LNCaP clone FGC (cell line): Measurements from ENCODE around the gene COA7.

ENCODE experiments used
- DNase-seq: peaks from one replicate; pipeline ENCODE4 v3.0.0-alpha.2; 2011; ENCODE audit warnings: low read depth
- H3K4me3 ChIP-seq: 2 replicates; pipeline ENCODE4 v1.5.1; 2011; ENCODE audit warnings: mild to moderate bottlenecking, low read depth, low read length, control low read depth
- CTCF ChIP-seq: IDR thresholded peaks from 2 replicates; pipeline ENCODE4 v1.5.1; 2012; ENCODE audit warnings: mild to moderate bottlenecking; ENCODE audit not compliant: control insufficient read depth, insufficient read depth; ENCODE audit errors: extremely low read depth

COA7 gene

GRCh38 chr1:52697795-52698674, at the start of gene COA7:
TSS of gene COA7 (minus strand) at chr1:52698347. CDS start at chr1:52698326, 21 bp downstream.
- peak within 1 kb of the TSS; percentile 83 for H3K4me3 ChIP-seq
- peak; percentile 44 for DNase-seq
- TF ChIP-seq CTCF = no peak

GRCh38 chr1:52747450-52747849, 49.3 kb upstream of the COA7 start:
- DNase-seq = no peak
- H3K4me3 ChIP-seq = no peak overlapping the region
- TF ChIP-seq CTCF = no peak

GRCh38 chr1:52746189-52746588, 48.0 kb upstream of the COA7 start:
- no peak for DNase-seq
- TF ChIP-seq CTCF = no peak
- H3K4me3 ChIP-seq = no peak overlapping the region

- DNase-seq = no peak
- no peak for TF ChIP-seq CTCF
- H3K4me3 ChIP-seq = no peak overlapping the region
Observed at GRCh38 chr1:52741259-52741658, 43.1 kb upstream of the COA7 start.

GRCh38 chr1:52739699-52740467, 41.7 kb upstream of the COA7 start:
- TF ChIP-seq CTCF = no peak
- DNase-seq = no peak
- H3K4me3 ChIP-seq = no peak overlapping the region

GRCh38 chr1:52738893-52739292, 40.7 kb upstream of the COA7 start:
- no peak for DNase-seq
- TF ChIP-seq CTCF = no peak

More at GRCh38 chr1:52738893-52739292, 40.7 kb upstream of the COA7 start:
- H3K4me3 ChIP-seq = no peak overlapping the region
